NOMO-1 treated with dmso at 0.1 percent for 144 hours (cell line): ENCODE data around the gene SOHLH2.

Experiments
- DNase-seq: peaks from one replicate; lab custom pipeline; 2025; ENCODE audit not compliant: unreplicated experiment; lab: John Stamatoyannopoulos, UW

The SOHLH2 gene

GRCh38 chr13:36214163-36214921, at the start of gene SOHLH2:
SOHLH2 (minus strand) TSS chr13:36214556; CDS start chr13:36214526, 30 bp downstream.
- no peak for DNase-seq

- DNase-seq, result no peak
Observed at GRCh38 chr13:36261976-36262375, 47.6 kb upstream of the SOHLH2 start.

GRCh38 chr13:36261011-36261410, 46.7 kb upstream of the SOHLH2 start:
- no peak for DNase-seq

GRCh38 chr13:36259361-36260137, 45.2 kb upstream of the SOHLH2 start:
- DNase-seq, result no peak

GRCh38 chr13:36258831-36259230, 44.5 kb upstream of the SOHLH2 start:
- DNase-seq, result no peak

GRCh38 chr13:36251526-36251925, 37.2 kb upstream of the SOHLH2 start:
- DNase-seq, result no peak

GRCh38 chr13:36251017-36251416, 36.7 kb upstream of the SOHLH2 start:
- no peak for DNase-seq

- DNase-seq, result no peak
Observed at GRCh38 chr13:36248700-36249099, 34.3 kb upstream of the SOHLH2 start.

- DNase-seq, result no peak
Observed at GRCh38 chr13:36244990-36245389, 30.6 kb upstream of the SOHLH2 start.

GRCh38 chr13:36244073-36244472, 29.7 kb upstream of the SOHLH2 start:
- no peak for DNase-seq

- DNase-seq, result no peak
Observed at GRCh38 chr13:36242761-36243160, 28.4 kb upstream of the SOHLH2 start.

- no peak for DNase-seq
Observed at GRCh38 chr13:36231236-36231635, 16.9 kb upstream of the SOHLH2 start.

GRCh38 chr13:36224730-36225129, 10.4 kb upstream of the SOHLH2 start:
- DNase-seq, result no peak

- DNase-seq, result no peak
Observed at GRCh38 chr13:36219883-36220282, 5.5 kb upstream of the SOHLH2 start.

GRCh38 chr13:36217456-36217855, 3.1 kb upstream of the SOHLH2 start:
- DNase-seq, result no peak

- DNase-seq, result no peak
Observed at GRCh38 chr13:36212789-36213188, 1.6 kb downstream of the SOHLH2 start.

GRCh38 chr13:36211567-36211966, 2.8 kb downstream of the SOHLH2 start:
- DNase-seq, result no peak

- no peak for DNase-seq
Observed at GRCh38 chr13:36210738-36211137, 3.6 kb downstream of the SOHLH2 start.

GRCh38 chr13:36207672-36208071, 6.7 kb downstream of the SOHLH2 start:
- no peak for DNase-seq

- no peak for DNase-seq
Observed at GRCh38 chr13:36193151-36193855, 21.1 kb downstream of the SOHLH2 start.

- DNase-seq, result no peak
Observed at GRCh38 chr13:36192166-36192565, 22.2 kb downstream of the SOHLH2 start.

- no peak for DNase-seq
Observed at GRCh38 chr13:36190771-36191170, 23.6 kb downstream of the SOHLH2 start.
